ENCODE data around the gene AIPL1. TPM values are rescaled to one million over a fixed set of nuclear protein-coding genes. Genes with fewer than 3 reads are reported as not detected.

Gene AIPL1
- total RNA-seq, 3 donors from 2014 or later = not detected

- Histone ChIP-seq H3K4me3 (no peak overlapping the region), H3K4me1 (ENCODE audit: low read depth) (no peaks in the 10 kb centered on the region), H3K9me3 (no peaks in the 10 kb centered on the region), H3K36me3 (ENCODE audit: low read depth) (no peaks in the 10 kb centered on the region)
- ATAC-seq = no peak
- no peak for TF ChIP-seq CTCF (IDR thresholded peaks at IDR 0.05)
- intact Hi-C loops (cut with DNase I, micrococcal nuclease) = no loop called here
- DNase-seq = no peak
These were observed 48.8 kb downstream of the AIPL1 start for GRCh38 chr17:6386041-6386630.

GRCh38 chr17:6384481-6384880 is 50.4 kb downstream of the AIPL1 start:
- no peak for ATAC-seq
- no peaks in the 10 kb centered on the region for H3K36me3 ChIP-seq (ENCODE audit: low read depth)
- no peaks in the 10 kb centered on the region for H3K9me3 ChIP-seq
- no peak for DNase-seq
- TF ChIP-seq CTCF (IDR thresholded peaks at IDR 0.05) = no peak
- intact Hi-C loops (cut with DNase I, micrococcal nuclease) = no loop called here
- no peaks in the 10 kb centered on the region for H3K4me1 ChIP-seq (ENCODE audit: low read depth)
- H3K4me3 ChIP-seq = no peak overlapping the region

- DNase-seq (no peak), ATAC-seq (no peak)
- Histone ChIP-seq H3K9me3 (no peaks in the 10 kb centered on the region), H3K4me1 (ENCODE audit: low read depth) (no peaks in the 10 kb centered on the region), H3K36me3 (ENCODE audit: low read depth) (no peaks in the 10 kb centered on the region), H3K4me3 (no peak overlapping the region)
- TF ChIP-seq CTCF (IDR thresholded peaks at IDR 0.05) = no peak
- intact Hi-C loops (cut with DNase I, micrococcal nuclease) = no loop called here
These were observed 53.1 kb downstream of the AIPL1 start for GRCh38 chr17:6381526-6382465.

GRCh38 chr17:6380915-6381438 is 53.9 kb downstream of the AIPL1 start:
- Histone ChIP-seq H3K36me3 (ENCODE audit: low read depth) (no peaks in the 10 kb centered on the region), H3K4me3 (no peak overlapping the region), H3K9me3 (no peaks in the 10 kb centered on the region), H3K4me1 (ENCODE audit: low read depth) (no peaks in the 10 kb centered on the region)
- no peak for ATAC-seq
- intact Hi-C loops (cut with DNase I, micrococcal nuclease) = no loop called here
- TF ChIP-seq CTCF (IDR thresholded peaks at IDR 0.05) = no peak
- no peak for DNase-seq

GRCh38 chr17:6377906-6378305 is 57.0 kb downstream of the AIPL1 start:
- no peak for ATAC-seq
- intact Hi-C loops (cut with DNase I, micrococcal nuclease) = no loop called here
- no peak for DNase-seq
- no peak for TF ChIP-seq CTCF (IDR thresholded peaks at IDR 0.05)
- Histone ChIP-seq H3K4me1 (ENCODE audit: low read depth) (no peaks in the 10 kb centered on the region), H3K36me3 (ENCODE audit: low read depth) (no peaks in the 10 kb centered on the region), H3K9me3 (no peaks in the 10 kb centered on the region), H3K4me3 (no peak overlapping the region)
